Ovary (tissue), 9 donors: ENCODE data around the gene ISCA2. TPM values are rescaled to one million over a fixed set of nuclear protein-coding genes. Genes with fewer than 3 reads are reported as not detected.

Experiments used
- DNase-seq, 5 donors: peaks; one replicate each; pipeline ENCODE4 v3.0.0-alpha.2; 2019 to 2020
- H3K27ac ChIP-seq, 2 donors: fragments of 200-600 bp; one replicate each; pipeline versions ENCODE4 v1.5.1 to v1.8.0; 2019 to 2022
- H3K27me3 ChIP-seq: fragments of 200-600 bp; one replicate; pipeline ENCODE4 v1.8.0; 2022
- H3K36me3 ChIP-seq: fragments of 200-600 bp; sonication (generic); one replicate; pipeline ENCODE4 v1.5.1; 2019
- H3K4me1 ChIP-seq: one replicate; pipeline ENCODE4 v1.8.1; 2013; ENCODE audit warnings: mild to moderate bottlenecking, moderate library complexity; ENCODE audit not compliant: insufficient read depth
- H3K4me3 ChIP-seq: fragments of 200-600 bp; sonication (generic); one replicate; pipeline ENCODE4 v1.5.1; 2017
- H3K9me3 ChIP-seq, 2 donors: fragments of 200-600 bp in 1 of 2; sonication (generic) in 1 of 2; one replicate each; pipeline versions ENCODE4 v1.5.1 to v1.8.1; 2013 to 2019; ENCODE audit warnings: mild to moderate bottlenecking in 1 of 2, moderate library complexity in 1 of 2
- EP300 ChIP-seq: sonication (generic); formaldehyde crosslinking; IDR thresholded peaks from one replicate; pipeline ENCODE4 v1.6.1; 2017; ENCODE audit warnings: antibody characterized with exemption
- POLR2A ChIP-seq: fragments of 450-650 bp; IDR thresholded peaks from one replicate; pipeline ENCODE4 v1.6.1; 2017; ENCODE audit warnings: antibody characterized with exemption, mild to moderate bottlenecking, moderate library complexity
- WGBS, 3 donors: extraction: QIAGEN DNeasy Blood & Tissue Kit in 1 of 3; methylation state at CpG; one replicate each; pipeline versions ENCODE4 v1.1.5 to v1.1.7; 2013 to 2017; 5-methylcytosine and 5-hydroxymethylcytosine counted together
- intact Hi-C, 4 donors: fragments of 100-400 bp; cut with DNase I; formaldehyde crosslinking; loops; one replicate each; pipeline versions ENCODE4 v1.11.0 to v1.15.1; 2022 to 2023
- polyA plus RNA-seq, 2 donors: library from polyadenylated mRNA; stranded (reverse); fragments of 200-250 nt in 1 of 2; fragments of 350-450 nt in 1 of 2; fragmentation: Illumina TruSeq in 1 of 2; extraction: RNeasy Lipid Tissue Mini Kit (QIAGEN cat#74804) in 1 of 2; gene quantifications; one replicate each; pipeline ENCODE4 v1.2.3, GENCODE V29; 2013 to 2014
- total RNA-seq, 7 donors: library from RNA; depleted of rRNA in 2 of 7; stranded (reverse); fragments of >200 nt in 2 of 7; fragmentation: NEBNext Ultra II Directional in 3 of 7; extraction: Animal tissue kit (Norgen Biotek cat#: 25700) in 3 of 7; gene quantifications; one replicate each; pipeline versions ENCODE4 v1.1.0 to v1.2.4, GENCODE V29; 2016 to 2023
- TF ChIP-seq, protein P1 (sequence below), 3 donors: fragments of 450-650 bp in 2 of 3; fragments of 200-600 bp in 1 of 3; IDR thresholded peaks; one replicate each; pipeline versions ENCODE4 v1.5.1 to v1.8.0; 2016 to 2022; ENCODE audit warnings: antibody characterized with exemption in 3 of 3, mild to moderate bottlenecking in 1 of 3
- donor health status: DM: no; HTN: no; CAD: no; lungs with moderate emphysema.
- donor health status: DM: no; HTN: no; CAD: no.
- donor health status: Bipolar disorder and iron deficiency.
- donor health status: DM: yes; HTN: yes; CAD: no.
- donor health status: DM: no; HTN: no; CAD: no.
- donor health status: DM: yes; HTN: yes; CAD: no.

Gene ISCA2
- total and polyA plus RNA-seq, 9 donors, result 11.7 to 47.4 (median 26.9) TPM

DNA sequence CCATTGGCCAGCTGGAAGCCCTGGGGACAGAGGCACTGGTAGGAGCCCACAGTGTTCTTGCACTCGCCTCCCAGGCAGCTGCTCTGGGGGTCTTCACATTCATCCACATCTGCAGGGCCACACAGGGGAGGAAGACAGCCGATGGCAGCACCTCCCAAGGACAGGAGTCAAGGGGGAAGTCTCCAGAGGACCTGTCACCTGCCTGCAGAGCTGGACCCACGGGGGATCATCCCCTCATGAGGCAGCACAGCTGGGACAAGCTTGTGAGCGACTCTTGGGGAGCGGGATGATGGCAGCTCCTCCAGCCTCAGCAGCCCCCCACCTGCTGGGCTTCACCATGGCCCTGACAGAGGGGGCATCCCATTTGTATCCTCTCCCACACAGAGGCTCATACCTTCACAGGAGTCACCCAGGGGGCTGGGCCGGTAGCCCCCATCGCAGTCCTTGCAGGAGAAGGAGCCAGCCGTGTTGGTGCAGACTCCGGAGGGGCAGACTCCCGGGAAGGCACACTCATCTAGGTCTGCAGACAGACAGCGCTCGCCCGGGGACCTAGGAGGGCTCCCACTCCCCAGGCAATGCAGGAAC lies 15.4 kb downstream of the ISCA2 start:
- WGBS, 3 donors, result 81 to 88% (median 85%) methylated on average over 13 of the region's 13 CpGs
- H3K36me3 ChIP-seq, result no peaks in the 10 kb centered on the region
- peaks cover 2% of the 10 kb centered on the region for H3K4me1 ChIP-seq
- H3K9me3 ChIP-seq, result no peaks in the 10 kb centered on the region
- no peak overlapping the region for H3K27ac ChIP-seq
- TF ChIP-seq, protein P1, sequence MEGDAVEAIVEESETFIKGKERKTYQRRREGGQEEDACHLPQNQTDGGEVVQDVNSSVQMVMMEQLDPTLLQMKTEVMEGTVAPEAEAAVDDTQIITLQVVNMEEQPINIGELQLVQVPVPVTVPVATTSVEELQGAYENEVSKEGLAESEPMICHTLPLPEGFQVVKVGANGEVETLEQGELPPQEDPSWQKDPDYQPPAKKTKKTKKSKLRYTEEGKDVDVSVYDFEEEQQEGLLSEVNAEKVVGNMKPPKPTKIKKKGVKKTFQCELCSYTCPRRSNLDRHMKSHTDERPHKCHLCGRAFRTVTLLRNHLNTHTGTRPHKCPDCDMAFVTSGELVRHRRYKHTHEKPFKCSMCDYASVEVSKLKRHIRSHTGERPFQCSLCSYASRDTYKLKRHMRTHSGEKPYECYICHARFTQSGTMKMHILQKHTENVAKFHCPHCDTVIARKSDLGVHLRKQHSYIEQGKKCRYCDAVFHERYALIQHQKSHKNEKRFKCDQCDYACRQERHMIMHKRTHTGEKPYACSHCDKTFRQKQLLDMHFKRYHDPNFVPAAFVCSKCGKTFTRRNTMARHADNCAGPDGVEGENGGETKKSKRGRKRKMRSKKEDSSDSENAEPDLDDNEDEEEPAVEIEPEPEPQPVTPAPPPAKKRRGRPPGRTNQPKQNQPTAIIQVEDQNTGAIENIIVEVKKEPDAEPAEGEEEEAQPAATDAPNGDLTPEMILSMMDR (IDR thresholded peaks at IDR 0.05), result no peak
- TF ChIP-seq POLR2A (no peak), EP300 (no peak)
- H3K27me3 ChIP-seq, result no peaks in the 10 kb centered on the region
- DNase-seq, result peak in 2 of 5 donors; percentile 16 to 29
- no peak overlapping the region for H3K4me3 ChIP-seq
- intact Hi-C loops, result loop anchor here in 1 of 4 donors (10.0 kb wide), 1 partner anchor 206 kb away; the partner anchor contains the start of genes AREL1 and FCF1

DNA sequence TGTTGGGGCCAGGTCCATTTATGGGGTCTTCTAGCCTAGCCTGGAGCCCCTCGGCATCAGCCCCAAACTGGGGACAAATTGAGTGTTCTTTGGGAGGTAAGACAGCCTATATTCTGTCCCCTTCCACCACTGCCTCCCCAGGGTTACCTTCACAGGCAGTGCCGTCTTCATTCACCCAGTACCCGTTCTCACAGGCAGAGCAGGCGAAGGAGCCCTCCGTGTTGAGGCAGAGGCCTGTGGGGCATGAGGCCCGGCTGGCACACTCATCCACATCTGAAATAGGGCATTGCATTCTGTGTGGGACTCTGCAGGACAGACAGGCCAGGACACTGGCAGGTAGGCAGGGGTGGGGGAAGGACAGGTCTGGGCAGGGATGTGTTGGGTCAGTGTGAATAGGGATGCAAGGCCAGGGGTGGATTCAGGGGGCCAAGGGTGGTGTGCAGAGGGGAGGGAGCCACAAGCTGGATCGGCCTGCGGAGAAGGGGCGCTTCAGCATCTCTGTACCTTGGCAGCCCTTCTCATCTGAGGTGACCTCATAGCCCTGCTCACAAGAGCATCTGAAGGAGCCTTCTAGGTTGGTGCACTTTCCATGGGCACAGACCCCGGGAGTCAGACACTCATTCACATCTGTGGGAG lies 16.1 kb downstream of the ISCA2 start:
- no peak overlapping the region for H3K4me3 ChIP-seq
- intact Hi-C loops, result loop anchor here in 1 of 4 donors (5.0 to 10.0 kb wide), 2 partner anchors 88 to 205 kb away; partner anchors contain the start of genes AREL1 and FCF1
- H3K27me3 ChIP-seq, result no peaks in the 10 kb centered on the region
- TF ChIP-seq, protein P1 (IDR thresholded peaks at IDR 0.05), result no peak
- TF ChIP-seq EP300 (no peak), POLR2A (no peak)
- H3K9me3 ChIP-seq, result no peaks in the 10 kb centered on the region
- H3K4me1 ChIP-seq, result peaks cover 2% of the 10 kb centered on the region
- WGBS, 3 donors, result 92 to 94% (median 93%) methylated on average over 10 of the region's 10 CpGs
- peak in 2 of 5 donors; percentile 12 to 27 for DNase-seq
- H3K36me3 ChIP-seq, result no peaks in the 10 kb centered on the region
- no peak overlapping the region for H3K27ac ChIP-seq

DNA sequence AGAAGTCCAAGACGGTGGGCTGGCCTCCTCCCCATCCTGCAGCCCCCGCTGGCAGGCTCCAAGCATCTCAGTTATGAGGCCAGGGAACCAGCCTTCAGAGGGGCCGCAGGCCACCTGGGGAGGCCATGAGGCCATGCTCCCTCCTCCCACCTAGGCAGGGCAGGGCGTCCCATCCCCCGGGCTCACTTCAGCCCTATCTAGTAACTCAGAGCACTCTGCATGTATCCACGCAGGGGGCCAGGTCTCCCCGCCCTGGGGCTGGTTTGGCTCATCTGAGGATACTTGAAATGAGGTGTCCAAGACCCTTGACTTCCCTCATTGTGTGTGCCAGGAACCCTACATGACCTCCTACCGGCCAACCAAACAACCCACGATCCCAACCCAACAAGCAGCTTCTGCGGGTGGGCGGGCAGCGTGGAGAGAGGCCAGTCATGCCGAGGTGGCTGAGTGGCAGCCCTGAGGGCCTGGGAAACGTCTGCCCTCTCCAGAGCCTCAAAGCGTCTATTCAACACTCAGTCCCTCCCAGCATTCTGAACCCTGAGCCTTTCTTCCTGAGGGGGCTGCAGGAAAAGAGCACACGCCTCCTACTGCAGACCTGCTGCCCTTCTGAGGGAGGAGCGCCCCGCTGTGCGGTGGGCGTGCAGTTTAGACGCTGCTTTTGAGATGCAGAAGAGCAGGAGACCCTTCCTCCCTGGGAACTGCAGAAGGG lies 16.8 kb downstream of the ISCA2 start:
- no peak overlapping the region for H3K27ac ChIP-seq
- H3K4me1 ChIP-seq, result peaks cover 2% of the 10 kb centered on the region
- no peak overlapping the region for H3K4me3 ChIP-seq
- DNase-seq, result peak in 2 of 5 donors; percentile 23 to 34
- no peaks in the 10 kb centered on the region for H3K27me3 ChIP-seq
- TF ChIP-seq POLR2A (no peak), EP300 (no peak)
- TF ChIP-seq, protein P1 (IDR thresholded peaks at IDR 0.05), result no peak
- H3K36me3 ChIP-seq, result no peaks in the 10 kb centered on the region
- 63 to 70% (median 66%) methylated on average over 20 to 21 of the region's 21 CpGs for WGBS, 3 donors
- intact Hi-C loops, result loop anchor here in 1 of 4 donors (5.0 kb wide), 1 partner anchor 87 kb away; no protein-coding TSS in a partner anchor
- H3K9me3 ChIP-seq, result no peaks in the 10 kb centered on the region

DNA sequence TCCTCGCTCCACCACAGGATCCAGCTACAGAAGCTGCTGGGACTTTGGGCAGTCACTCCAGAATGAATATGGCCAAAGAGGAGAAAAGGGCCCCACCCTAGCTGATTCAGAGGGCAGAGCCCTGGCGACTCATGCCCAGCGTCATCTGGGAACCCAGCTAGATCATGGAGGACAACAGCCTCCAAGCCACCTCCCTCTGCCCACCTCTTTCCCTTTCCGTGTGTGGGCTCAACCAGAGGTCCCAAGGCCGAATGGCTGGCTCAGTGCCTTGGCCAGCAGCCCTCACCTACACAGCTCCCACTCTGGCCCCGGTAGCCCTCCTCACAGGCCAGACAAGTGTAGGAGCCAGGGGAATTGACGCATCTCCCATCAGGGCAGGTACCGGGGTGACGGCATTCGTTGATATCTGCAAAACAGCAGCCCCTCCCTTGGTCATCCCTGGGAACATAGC lies 17.4 kb downstream of the ISCA2 start:
- intact Hi-C loops, result loop anchor here in 1 of 4 donors (5.0 kb wide), 1 partner anchor 86 kb away; no protein-coding TSS in a partner anchor
- 53 to 61% (median 57%) methylated on average over 10 of the region's 10 CpGs for WGBS, 3 donors
- DNase-seq, result peak in 2 of 5 donors; percentile 49 to 62
- Histone ChIP-seq H3K27me3 (no peaks in the 10 kb centered on the region), H3K4me1 (peaks cover 2% of the 10 kb centered on the region), H3K4me3 (no peak overlapping the region), H3K27ac (no peak overlapping the region), H3K36me3 (no peaks in the 10 kb centered on the region), H3K9me3 (no peaks in the 10 kb centered on the region)
- TF ChIP-seq EP300, result no peak
- TF ChIP-seq, protein P1 (IDR thresholded peaks at IDR 0.05), result no peak
